RWPE1 (cell line): Measurements from ENCODE around the gene NPHS1.

Experiments
- CTCF ChIA-PET: fragments of 350-600 bp; sonication (Branson Sonifier 250); formaldehyde crosslinking; extraction: SDS; loops from one replicate; lab custom pipeline; 2021; lab: Yijun Ruan, JAX
- POLR2A ChIA-PET: fragments of 400-600 bp; formaldehyde crosslinking; extraction: SDS; loops from one replicate; lab custom pipeline; 2020; ENCODE audit warnings: antibody characterized with exemption; ENCODE audit not compliant: low non-redundant PET; lab: Yijun Ruan, JAX
- DNase-seq: peaks from one replicate; pipeline ENCODE4 v3.0.0; 2012; ENCODE audit warnings: low spot score
- H3K27ac ChIP-seq: fragments of 450-650 bp; 2 replicates; pipeline ENCODE4 v1.5.1; 2017
- TF ChIP-seq, protein P1 (sequence below): fragments of 450-650 bp; conservative IDR thresholded peaks from 2 replicates; pipeline ENCODE4 v1.5.1; 2017; ENCODE audit warnings: low read depth, mild to moderate bottlenecking

NPHS1 gene

DNA sequence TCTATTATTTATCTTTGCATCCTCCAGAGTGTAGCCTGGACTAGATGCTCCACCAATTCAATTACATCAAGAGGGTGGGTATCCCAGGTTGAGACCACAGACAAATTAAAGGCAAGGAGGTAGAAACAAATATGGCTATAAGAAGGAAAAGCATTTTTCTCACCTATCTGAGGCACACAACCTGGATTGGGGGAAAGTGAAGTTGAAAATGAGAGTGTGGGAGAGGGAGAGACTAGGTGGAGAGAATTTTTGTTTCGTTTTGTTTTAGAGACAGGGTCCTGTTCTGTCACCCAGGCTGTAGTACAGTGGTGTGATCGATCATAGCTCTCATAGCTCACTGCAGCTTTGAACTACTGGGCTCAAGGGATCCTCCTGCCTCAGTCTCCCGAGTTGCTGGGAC is 33.9 kb downstream of the NPHS1 start:
- CTCF ChIA-PET, result no interaction called here
- POLR2A ChIA-PET, result no interaction called here
- no peak overlapping the region for H3K27ac ChIP-seq
- no peak for DNase-seq
- TF ChIP-seq, protein P1, sequence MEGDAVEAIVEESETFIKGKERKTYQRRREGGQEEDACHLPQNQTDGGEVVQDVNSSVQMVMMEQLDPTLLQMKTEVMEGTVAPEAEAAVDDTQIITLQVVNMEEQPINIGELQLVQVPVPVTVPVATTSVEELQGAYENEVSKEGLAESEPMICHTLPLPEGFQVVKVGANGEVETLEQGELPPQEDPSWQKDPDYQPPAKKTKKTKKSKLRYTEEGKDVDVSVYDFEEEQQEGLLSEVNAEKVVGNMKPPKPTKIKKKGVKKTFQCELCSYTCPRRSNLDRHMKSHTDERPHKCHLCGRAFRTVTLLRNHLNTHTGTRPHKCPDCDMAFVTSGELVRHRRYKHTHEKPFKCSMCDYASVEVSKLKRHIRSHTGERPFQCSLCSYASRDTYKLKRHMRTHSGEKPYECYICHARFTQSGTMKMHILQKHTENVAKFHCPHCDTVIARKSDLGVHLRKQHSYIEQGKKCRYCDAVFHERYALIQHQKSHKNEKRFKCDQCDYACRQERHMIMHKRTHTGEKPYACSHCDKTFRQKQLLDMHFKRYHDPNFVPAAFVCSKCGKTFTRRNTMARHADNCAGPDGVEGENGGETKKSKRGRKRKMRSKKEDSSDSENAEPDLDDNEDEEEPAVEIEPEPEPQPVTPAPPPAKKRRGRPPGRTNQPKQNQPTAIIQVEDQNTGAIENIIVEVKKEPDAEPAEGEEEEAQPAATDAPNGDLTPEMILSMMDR, result no peak

DNA sequence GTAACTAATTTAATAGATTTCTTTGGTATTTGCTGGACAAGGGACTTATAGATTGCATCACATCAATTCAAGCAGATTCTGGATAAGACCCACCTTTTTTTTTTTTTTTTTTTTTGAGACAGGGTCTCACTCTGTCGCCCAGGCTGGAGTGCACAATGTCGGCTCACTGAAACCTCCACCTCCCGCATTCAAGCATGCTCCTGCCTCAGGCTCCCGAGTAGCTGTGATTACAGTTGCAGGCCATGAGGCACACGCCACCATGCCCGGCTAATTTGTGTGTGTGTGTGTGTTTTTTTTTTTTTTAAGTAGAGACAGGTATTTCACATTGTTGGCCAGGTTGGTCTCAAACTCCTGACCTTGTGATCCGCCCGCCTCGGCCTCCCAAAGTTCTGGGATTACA is 35.5 kb downstream of the NPHS1 start:
- ChIA-PET CTCF (interaction anchor here (0.7 kb wide), 1 partner anchor 613 kb away, joined by 3 read pairs; no protein-coding TSS in a partner anchor), POLR2A (no interaction called here)
- TF ChIP-seq, protein P1, result no peak
- H3K27ac ChIP-seq, result no peak overlapping the region
- DNase-seq, result no peak

DNA sequence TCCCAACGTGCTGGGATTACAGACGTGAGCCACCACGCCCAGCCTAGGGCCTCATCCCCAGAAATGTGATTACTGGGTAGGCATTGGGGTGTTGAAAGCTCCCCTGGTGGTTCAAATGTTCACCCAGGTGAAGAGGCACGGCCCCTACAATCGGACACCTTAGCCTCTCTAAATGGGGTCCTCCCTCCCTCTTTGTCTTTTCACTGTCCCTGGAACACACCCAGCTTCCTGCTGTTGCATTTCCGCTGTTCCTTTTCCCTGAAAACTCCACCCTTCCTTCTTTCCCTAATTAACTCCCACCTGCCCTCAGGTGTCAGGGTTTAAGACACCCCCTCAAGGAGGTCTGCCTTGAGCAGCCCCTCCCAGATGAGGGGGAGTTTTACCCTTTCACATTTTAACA is 36.0 kb downstream of the NPHS1 start:
- POLR2A ChIA-PET, result no interaction called here
- CTCF ChIA-PET, result no interaction called here
- H3K27ac ChIP-seq, result no peak overlapping the region
- no peak for DNase-seq
- TF ChIP-seq, protein P1, result no peak

DNA sequence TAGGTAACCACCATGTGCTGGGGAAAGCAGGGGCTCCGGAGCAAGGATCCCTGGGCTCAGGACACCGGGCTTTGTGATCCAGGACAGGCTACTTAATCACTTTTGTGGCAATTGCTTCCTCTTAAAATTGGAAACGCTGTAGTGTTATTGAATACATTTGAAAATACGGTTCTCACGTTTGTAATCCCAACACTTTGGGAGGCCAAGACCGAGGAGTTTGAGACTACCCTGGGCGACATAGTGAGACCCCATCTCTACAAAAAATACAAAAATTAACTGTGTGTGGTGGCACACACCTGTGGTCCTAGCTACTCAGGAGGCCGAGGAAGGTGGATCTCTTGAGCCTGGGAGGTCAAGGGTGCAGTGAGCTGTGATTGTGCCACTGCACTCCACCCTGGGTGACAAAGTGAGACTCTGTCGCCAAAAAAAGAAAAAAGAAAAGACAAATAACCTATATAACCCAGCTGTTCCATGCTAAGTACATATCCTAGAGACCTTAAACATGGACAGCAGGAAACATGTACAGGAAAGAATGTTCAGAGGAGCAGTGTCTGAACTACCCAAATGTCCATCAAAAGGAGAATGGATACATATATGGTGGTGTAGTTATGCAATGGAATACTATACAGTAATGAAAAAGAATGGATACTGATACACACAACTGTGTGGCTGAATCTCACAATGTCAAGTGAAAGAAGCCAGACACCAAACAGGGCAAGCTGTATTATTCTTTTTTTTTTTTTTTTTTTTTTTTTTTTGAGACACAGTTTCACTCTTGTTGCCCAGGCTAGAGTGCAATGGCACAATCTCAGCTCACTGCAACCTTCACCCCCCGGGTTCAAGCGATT is 39.0 kb downstream of the NPHS1 start:
- ChIA-PET CTCF (no interaction called here), POLR2A (interaction anchor here (0.6 kb wide), 1 partner anchor 437 kb away, joined by 3 read pairs; no protein-coding TSS in a partner anchor)
- TF ChIP-seq, protein P1, result no peak
- no peak overlapping the region for H3K27ac ChIP-seq
- DNase-seq, result no peak

DNA sequence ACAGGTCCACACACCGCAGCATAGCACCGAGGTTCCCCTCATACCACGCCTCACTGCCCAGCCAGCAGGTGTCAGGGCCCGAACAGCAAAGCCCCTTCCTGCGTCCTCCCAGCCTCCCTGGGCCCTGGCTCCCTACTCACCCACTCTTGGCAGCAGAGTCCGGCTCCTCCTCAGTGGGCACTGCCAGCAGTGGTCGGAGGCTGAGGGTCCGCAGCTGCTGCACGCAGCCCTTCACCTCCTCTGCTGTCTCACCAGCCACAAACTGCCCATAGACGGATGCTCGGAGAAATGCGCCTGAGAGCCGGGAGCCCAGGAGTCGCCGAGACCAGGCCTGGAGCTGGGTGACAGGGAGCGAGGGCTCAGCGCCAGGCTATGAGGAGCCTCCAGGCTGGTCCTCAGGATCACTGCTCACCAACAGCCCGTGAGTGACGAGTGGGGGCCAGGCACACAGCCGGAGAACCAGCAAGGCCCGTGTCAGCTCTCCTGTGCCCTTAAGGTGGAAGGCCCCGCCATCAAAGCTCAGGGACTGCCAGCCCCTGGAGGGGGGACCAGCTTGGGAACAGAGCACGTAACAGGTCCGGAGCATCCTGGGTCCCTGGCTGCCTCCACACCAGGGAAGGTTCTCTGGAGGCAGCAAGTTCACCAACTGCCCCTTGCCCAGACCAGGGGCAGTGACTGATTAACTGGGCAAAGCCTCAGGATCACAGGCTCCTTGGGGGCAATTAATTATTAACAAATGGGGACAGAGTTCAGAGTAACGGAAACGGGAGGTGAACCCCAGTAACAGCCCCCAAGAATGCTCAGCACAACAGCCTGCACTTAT is 39.9 kb downstream of the NPHS1 start, which contains the start of gene PRODH2:
Gene PRODH2 (minus strand): TSS at position 626 of the 823 bp plus-strand sequence. CDS start 40 bp downstream, at position 586.
- TF ChIP-seq, protein P1, result no peak
- DNase-seq, result no peak
- POLR2A ChIA-PET, result no interaction called here
- no peak within 1 kb of the TSS for H3K27ac ChIP-seq
- CTCF ChIA-PET, result no interaction called here

DNA sequence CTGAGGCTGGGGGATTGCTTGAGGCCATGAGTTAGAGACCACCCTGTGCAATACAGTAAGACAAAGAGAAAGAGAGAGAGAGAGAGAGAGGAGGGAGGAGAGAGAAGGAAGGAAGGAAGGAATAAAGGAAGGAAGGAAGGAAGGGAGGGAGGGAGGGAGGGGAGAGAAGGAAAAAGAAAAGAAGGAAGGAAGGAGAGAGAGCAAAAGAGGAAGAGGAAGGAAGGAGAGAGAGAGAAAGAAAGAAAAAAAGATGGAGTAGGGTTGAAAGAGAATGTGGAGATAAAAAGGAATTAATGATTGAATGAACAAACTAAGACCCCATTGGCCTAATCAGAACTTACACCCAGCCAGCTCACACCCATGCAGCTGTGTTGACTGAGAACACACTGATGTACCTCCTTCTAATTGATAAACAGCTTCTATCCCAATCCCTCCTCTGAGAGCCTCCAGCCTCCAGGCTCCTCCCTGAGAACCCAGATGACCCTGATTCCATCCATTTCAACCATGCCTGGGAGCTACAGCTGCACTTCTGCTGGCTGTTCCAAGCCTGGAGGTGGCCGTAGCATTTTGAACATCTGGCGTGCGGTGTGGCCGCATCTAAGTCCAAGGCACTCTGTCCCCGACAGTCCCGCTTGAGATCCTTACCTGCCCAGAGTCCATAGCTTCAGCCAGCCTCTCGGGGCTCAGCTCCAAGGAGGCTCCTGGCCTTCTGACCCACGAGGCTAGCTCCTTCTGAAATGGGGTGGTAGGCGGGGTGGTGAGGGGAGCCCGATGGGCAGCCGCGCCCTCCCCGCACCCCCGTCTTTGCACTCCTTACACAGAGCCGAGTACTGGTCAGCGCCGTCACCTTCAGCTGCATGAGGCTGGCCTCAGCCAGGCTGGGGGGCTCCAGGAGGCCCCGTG is 40.7 kb downstream of the NPHS1 start:
- no peak overlapping the region for H3K27ac ChIP-seq
- DNase-seq, result no peak
- TF ChIP-seq, protein P1, result no peak
- CTCF ChIA-PET, result no interaction called here
- POLR2A ChIA-PET, result no interaction called here
